A673 (cell line): ENCODE results near the gene PIWIL4. TPM values are rescaled to one million over a fixed set of nuclear protein-coding genes. Genes with fewer than 3 reads are reported as not detected.

ENCODE experiments used
- BruUV-seq: library from RNA; stranded (reverse); fragments of 400-500 nt; replicated peaks from 2 replicates; lab custom pipeline; 2021; lab: Mats Ljungman, UMichigan
- CTCF ChIA-PET: fragments of 300-600 bp; sonication (Branson Sonifier 250); formaldehyde crosslinking; loops from one replicate; lab custom pipeline; 2022; ENCODE audit warnings: antibody characterized with exemption; lab: Charles Lee
- POLR2A ChIA-PET: fragments of 300-600 bp; sonication (Branson Sonifier 250); formaldehyde crosslinking; loops from one replicate; lab custom pipeline; 2022; ENCODE audit warnings: antibody characterized with exemption; ENCODE audit not compliant: low non-redundant PET; lab: Charles Lee
- DNase-seq: peaks from one replicate; pipeline ENCODE4 v3.0.0-alpha.2; 2015; ENCODE audit warnings: low spot score
- H3K27ac ChIP-seq: fragments of 200-600 bp; sonication (generic); 2 replicates; pipeline ENCODE4 v1.5.1; 2016; ENCODE audit warnings: mixed run types, low read depth, mild to moderate bottlenecking, mixed read lengths, antibody characterized with exemption, low read length; ENCODE audit not compliant: poor library complexity, severe bottlenecking
- H3K27me3 ChIP-seq: fragments of 200-600 bp; sonication (generic); replicated peaks from 2 replicates; pipeline ENCODE4 v1.6.1; 2017; ENCODE audit warnings: mixed run types, low read depth, mild to moderate bottlenecking, mixed read lengths, antibody characterized with exemption, low read length; ENCODE audit not compliant: insufficient read depth, poor library complexity
- H3K36me3 ChIP-seq: fragments of 200-600 bp; sonication (generic); 2 replicates; pipeline ENCODE4 v1.6.1; 2016; ENCODE audit warnings: mixed run types, mild to moderate bottlenecking, mixed read lengths, antibody characterized with exemption, low read length; ENCODE audit not compliant: insufficient read depth, poor library complexity, severe bottlenecking
- H3K4me1 ChIP-seq: fragments of 200-600 bp; sonication (generic); 2 replicates; pipeline ENCODE4 v1.6.1; 2017; ENCODE audit warnings: mixed run types, mild to moderate bottlenecking, mixed read lengths, antibody characterized with exemption, low read length; ENCODE audit not compliant: insufficient read depth, poor library complexity, severe bottlenecking
- H3K4me3 ChIP-seq: fragments of 200-600 bp; sonication (generic); 2 replicates; pipeline ENCODE4 v1.5.1; 2016; ENCODE audit warnings: low read depth, mixed run types, mild to moderate bottlenecking, mixed read lengths, low read length; ENCODE audit not compliant: poor library complexity, severe bottlenecking
- H3K9me3 ChIP-seq: fragments of 200-600 bp; sonication (generic); 2 replicates; pipeline ENCODE4 v1.6.1; 2016; ENCODE audit warnings: mixed run types, low read depth, mild to moderate bottlenecking, mixed read lengths, antibody characterized with exemption, low read length; ENCODE audit not compliant: poor library complexity, severe bottlenecking
- CTCF ChIP-seq: fragments of 300-800, 200-600 bp; sonication (generic); conservative IDR thresholded peaks from 2 replicates; pipeline ENCODE4 v1.5.1; 2017; ENCODE audit warnings: low read depth, mild to moderate bottlenecking, antibody characterized with exemption, low read length, moderate library complexity, mixed read lengths
- EZH2 ChIP-seq: fragments of 200-600 bp; sonication (generic); IDR thresholded peaks from 2 replicates; pipeline ENCODE4 v1.6.1; 2017; ENCODE audit warnings: borderline replicate concordance, low read depth, mild to moderate bottlenecking, mixed read lengths, antibody characterized with exemption, low read length; ENCODE audit not compliant: poor library complexity, severe bottlenecking
- intact Hi-C: fragments of 100-400 bp; cut with micrococcal nuclease; formaldehyde crosslinking; loops from one replicate; pipeline ENCODE4 v1.10.0; 2022; ENCODE audit not compliant: unreplicated experiment
- total RNA-seq: library from RNA; stranded (reverse); gene quantifications from 2 replicates; pipeline ENCODE4 v1.2.3, GENCODE V29; 2021

The PIWIL4 gene
- total RNA-seq, 1 experiment from 2014 or later: 1.6 TPM

GRCh38 chr11:94546886-94547285 lies 20.3 kb upstream of the PIWIL4 start:
- intact Hi-C loops: no loop called here
- H3K4me3 ChIP-seq: peak overlapping the region; percentile 73

GRCh38 chr11:94549146-94549545 lies 18.0 kb upstream of the PIWIL4 start:
- intact Hi-C loops: no loop called here
- no TSS peak for BruUV-seq
- Histone ChIP-seq H3K27me3 (no peaks in the 10 kb centered on the region), H3K4me3 (no peak overlapping the region), H3K9me3 (no peaks in the 10 kb centered on the region), H3K36me3 (peaks cover 7% of the 10 kb centered on the region), H3K27ac (no peak overlapping the region), H3K4me1 (peaks cover 26% of the 10 kb centered on the region)
- no peak for DNase-seq
- TF ChIP-seq CTCF (no peak), EZH2 (no peak)
- ChIA-PET POLR2A (no interaction called here), CTCF (no interaction called here)

More at GRCh38 chr11:94546886-94547285, 20.3 kb upstream of the PIWIL4 start:
- Histone ChIP-seq H3K4me1 (peaks cover 26% of the 10 kb centered on the region), H3K9me3 (no peaks in the 10 kb centered on the region), H3K27me3 (no peaks in the 10 kb centered on the region), H3K27ac (no peak overlapping the region), H3K36me3 (peaks cover 7% of the 10 kb centered on the region)
- CTCF ChIA-PET: no interaction called here
- POLR2A ChIA-PET: no interaction called here
- TF ChIP-seq CTCF: peak; percentile 19; the same call in 1 of the 2 replicates
- TF ChIP-seq EZH2: no peak
- BruUV-seq: no TSS peak
- peak; percentile 43 for DNase-seq

GRCh38 chr11:94550513-94550912 lies 16.7 kb upstream of the PIWIL4 start:
- intact Hi-C loops: no loop called here
- no TSS peak for BruUV-seq

More at GRCh38 chr11:94550513-94550912, 16.7 kb upstream of the PIWIL4 start:
- Histone ChIP-seq H3K36me3 (peaks cover 2% of the 10 kb centered on the region), H3K9me3 (no peaks in the 10 kb centered on the region), H3K27ac (no peak overlapping the region), H3K4me3 (no peak overlapping the region), H3K27me3 (no peaks in the 10 kb centered on the region), H3K4me1 (peaks cover 22% of the 10 kb centered on the region)
- ChIA-PET POLR2A (no interaction called here), CTCF (no interaction called here)
- no peak for DNase-seq
- TF ChIP-seq CTCF (no peak), EZH2 (no peak)
